GM11168 (cell line): ENCODE results near the gene PSEN1.

Experiments used
- in situ Hi-C: fragments of 300-500 bp; cut with MboI; formaldehyde crosslinking; loops from one replicate; pipeline ENCODE4 v1.12.0; 2022; ENCODE audit warnings: low sequenced_read_pairs; ENCODE audit not compliant: unreplicated experiment

PSEN1 gene

DNA sequence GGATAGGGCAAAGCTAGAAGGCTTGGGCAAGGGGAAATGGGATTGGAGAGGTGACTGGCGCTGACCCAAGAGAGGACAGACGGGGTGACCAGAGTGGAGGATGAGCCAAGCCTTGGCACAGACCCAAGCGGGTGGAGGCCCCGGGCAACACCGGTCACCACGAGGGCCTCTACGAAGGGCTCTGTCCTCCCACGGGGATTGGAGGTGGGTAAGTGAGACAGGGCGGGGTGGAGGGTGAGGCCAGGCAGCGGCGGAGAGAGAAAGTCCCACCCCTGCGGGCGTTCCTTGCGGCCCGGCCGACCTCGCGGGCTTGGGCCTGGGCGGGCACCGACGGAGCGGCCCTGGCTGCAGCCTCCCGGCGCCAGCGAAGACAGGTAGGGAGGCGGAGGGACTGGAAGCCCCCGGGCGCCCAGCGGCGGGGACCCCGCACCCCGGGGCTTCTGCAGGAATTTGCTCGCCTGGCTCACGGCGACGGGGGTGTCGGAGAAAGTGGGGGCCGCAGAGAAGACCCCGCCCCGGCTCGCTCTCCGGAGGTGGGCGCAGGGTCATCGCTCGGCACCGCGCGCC is 101.0 kb downstream of the PSEN1 start, which contains the start of gene PAPLN:
Gene PAPLN, plus strand, starts transcription at position 288 of the 567 bp plus-strand sequence. CDS start 2,273 bp downstream, outside the sequence.
- in situ Hi-C loops, result no loop called here

GRCh38 chr14:73237786-73238423 is 101.6 kb downstream of the PSEN1 start:
- in situ Hi-C loops, result no loop called here

DNA sequence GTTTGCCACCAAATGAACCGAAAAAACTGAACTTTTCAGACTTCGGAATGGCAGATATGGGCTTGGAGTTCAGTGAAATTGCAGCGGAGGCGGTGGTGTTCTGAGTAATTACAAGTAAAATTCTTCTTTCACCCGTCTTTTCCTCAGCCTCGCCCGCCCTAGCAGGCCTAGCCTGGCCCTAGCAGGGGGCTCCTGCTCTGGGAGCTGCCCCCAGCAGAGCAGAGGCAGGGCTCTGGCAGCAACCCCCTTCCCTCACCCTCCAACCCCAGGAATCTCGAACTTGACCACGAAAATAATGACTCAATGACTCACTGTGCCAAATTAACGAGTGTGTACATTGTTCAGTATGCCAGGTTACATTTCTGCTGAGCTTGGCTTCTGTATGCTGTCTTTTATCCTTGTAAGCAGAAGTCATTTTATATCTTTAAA is 102.1 kb downstream of the PSEN1 start:
- in situ Hi-C loops, result no loop called here

- in situ Hi-C loops, result no loop called here
These were observed 102.6 kb downstream of the PSEN1 start for GRCh38 chr14:73238941-73239340.

- in situ Hi-C loops, result no loop called here
These were observed 103.3 kb downstream of the PSEN1 start for GRCh38 chr14:73239393-73240241.

DNA sequence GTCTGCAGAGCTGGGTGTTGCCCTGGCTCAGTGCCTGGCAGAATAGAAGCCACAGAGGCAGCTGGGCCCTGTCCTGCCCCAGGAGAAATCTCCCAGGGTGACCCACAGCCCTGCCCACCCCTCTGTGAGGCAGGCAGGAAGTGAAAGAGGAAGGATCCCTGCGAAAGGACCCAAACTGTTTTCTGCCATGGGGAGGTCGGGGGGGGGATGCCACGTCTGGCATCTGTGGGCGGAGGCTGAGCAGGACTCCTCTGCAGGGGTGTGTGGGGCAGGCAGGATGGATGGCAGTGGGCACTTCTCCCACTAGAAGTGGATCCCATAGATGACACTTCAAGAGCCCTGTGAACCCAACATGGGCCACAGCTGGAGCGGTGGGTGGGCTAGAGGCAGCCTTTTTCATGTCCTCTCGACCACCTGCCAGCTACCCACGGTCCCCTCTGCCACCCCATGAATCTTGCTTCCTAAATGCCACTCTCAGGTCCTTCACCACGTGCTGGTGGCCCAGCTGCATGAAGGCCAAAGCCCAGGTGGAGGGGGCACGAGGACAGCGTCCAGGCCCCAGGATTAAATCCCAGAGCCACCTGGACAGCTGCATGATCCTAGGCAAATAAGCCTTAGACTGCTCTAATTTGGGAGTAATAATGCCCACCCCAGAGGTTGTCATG is 104.6 kb downstream of the PSEN1 start:
- in situ Hi-C loops, result no loop called here

DNA sequence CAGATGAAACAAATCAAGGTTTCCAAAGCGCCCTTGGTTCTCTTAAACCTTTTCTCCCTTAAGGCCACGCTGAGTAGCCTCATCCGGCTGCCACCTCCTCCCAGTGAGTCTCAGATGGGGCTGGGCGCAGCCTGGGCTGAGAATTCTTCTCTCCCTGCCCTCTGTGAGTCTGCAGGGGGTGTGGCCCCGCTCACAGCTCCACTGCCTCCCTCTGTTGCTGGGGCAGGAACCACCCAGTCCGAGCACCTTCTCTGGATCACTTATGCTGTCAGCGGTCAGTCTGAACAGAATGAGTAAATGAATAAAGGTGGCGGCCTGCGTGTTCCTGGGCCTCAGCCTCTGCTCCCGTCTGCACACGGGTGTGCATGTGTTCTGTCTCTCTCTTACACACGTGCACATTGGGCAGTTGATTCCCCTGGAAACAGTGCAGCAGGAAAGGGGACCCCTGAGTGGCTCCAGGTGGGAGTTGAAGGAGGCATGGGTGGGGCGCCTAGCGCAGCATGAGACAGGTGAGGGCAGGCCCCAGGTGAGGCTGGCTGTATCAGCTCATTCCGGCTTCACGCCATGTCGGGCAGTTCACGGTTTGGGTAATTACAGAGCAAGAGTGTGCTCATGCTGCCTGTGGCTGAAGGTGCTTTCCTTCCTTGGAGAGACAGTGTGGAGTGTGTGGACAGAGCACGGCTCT is 105.3 kb downstream of the PSEN1 start:
- in situ Hi-C loops, result no loop called here

- in situ Hi-C loops, result no loop called here
These were observed 106.1 kb downstream of the PSEN1 start for GRCh38 chr14:73242357-73242901.

GRCh38 chr14:73243341-73243740 is 107.0 kb downstream of the PSEN1 start:
- in situ Hi-C loops, result no loop called here

DNA sequence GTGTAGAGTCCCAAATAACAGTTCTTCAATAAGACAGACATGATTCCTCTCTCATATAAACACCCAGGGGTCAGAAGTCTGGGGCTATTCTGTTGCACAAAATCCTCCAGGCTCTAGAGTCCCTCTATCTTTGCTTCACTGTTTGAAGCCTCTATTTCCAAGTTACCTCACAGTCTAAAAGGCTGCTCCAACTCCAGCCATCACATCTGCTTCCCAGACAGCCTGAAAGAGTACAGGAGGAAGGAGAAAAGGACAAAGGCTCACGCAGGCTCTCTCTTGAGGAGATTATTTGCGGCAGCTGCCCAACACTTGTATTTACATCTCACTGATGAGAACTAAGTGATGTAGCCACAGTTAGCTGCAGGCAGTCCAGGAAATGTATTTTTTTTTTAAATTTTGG is 107.4 kb downstream of the PSEN1 start:
- in situ Hi-C loops, result no loop called here

GRCh38 chr14:73244541-73245290 is 108.4 kb downstream of the PSEN1 start:
- in situ Hi-C loops, result no loop called here

- in situ Hi-C loops, result no loop called here
These were observed 109.4 kb downstream of the PSEN1 start for GRCh38 chr14:73245480-73246325.

DNA sequence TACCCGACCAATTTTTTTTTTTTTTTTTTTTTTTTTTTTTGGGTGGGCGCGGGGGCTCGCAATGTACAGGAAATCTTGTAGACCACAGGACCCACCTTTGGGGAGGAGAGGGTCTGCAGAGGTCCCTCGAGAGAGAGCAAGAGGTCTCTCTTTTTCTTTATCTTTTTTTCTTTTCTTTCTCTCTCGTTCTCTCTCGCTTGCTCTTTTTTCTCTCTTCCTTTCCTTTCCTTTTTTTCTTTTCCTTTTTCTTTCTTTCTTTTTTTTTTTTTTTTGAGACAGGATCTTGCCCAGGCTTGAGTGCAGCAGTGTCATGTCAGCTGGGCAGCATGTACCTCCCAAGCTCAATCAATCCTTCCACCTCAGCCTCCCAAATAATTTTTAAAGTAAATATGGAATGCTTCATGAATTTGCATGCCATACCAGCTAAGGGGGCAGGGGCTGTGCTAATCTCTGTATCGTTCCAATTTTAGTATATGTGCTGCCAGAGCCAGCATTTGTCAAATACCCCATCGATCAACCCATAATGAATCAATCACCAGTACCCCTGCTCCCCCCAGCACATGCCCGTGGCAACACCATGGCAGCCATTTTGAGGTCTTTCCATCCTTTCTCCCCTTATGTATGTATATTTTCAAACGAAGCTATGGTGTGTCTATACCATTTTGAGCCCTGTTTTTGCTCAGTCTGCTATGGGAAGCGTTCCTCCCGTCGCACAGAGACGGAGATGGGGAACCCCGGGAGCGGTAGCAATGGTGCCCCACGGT is 110.3 kb downstream of the PSEN1 start:
- in situ Hi-C loops, result no loop called here

DNA sequence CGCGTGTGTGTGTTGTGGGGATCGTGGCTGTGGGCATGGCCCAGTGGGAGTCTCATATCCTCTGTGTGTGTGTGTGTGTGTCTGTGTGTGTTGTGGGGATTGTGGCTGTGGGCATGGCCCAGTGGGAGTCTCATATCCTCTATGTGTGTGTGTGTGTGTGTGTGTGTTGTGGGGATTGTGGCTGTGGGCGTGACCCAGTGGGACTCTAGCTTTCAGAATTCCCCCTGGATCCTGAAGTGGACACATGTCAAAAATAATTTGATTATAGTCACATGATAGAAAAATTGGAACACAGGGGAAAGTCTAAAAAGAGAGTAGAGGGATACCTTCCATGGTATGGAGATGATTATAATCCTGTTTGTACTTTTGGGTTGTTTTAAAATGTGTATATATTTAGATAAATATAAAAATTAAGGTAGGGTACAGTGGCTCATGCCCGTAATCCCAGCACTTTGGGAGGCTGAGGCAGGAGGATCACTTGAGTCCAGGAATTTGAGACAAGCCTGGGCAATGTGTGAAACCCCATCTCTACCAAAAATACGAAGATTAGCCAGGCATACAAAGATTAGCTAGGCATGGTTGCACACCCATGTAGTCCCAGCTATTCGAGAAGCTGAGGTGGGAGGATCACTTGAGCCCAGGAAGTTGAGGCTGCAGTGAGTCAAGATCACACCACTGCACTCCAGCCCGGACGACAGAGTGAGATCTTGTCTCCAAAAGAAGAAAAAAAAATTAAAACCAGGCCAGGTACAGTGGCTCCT is 112.0 kb downstream of the PSEN1 start:
- in situ Hi-C loops, result no loop called here

GRCh38 chr14:73249108-73249507 is 112.8 kb downstream of the PSEN1 start:
- in situ Hi-C loops, result no loop called here

GRCh38 chr14:73249564-73250316 is 113.4 kb downstream of the PSEN1 start:
- in situ Hi-C loops, result no loop called here
